Parathyroid adenoma (tissue), 2 donors: Measurements from ENCODE around the gene FAM117A.

ENCODE experiments used
- H2AFZ ChIP-seq: fragments of 300-600 bp; sonication (generic); one replicate; pipeline ENCODE4 v1.7.0; 2017; ENCODE audit warnings: antibody characterized with exemption, mild to moderate bottlenecking
- H3K27ac ChIP-seq: fragments of 300-600 bp; sonication (generic); one replicate; pipeline ENCODE4 v1.7.0; 2017
- H3K27me3 ChIP-seq: fragments of 300-600 bp; sonication (generic); one replicate; pipeline ENCODE4 v1.7.0; 2017; ENCODE audit warnings: low read length; ENCODE audit not compliant: control insufficient read depth, insufficient read depth
- H3K36me3 ChIP-seq: fragments of 300-600 bp; sonication (generic); one replicate; pipeline ENCODE4 v1.7.0; 2017; ENCODE audit warnings: low read length; ENCODE audit not compliant: control insufficient read depth, insufficient read depth
- H3K4me1 ChIP-seq: fragments of 300-600 bp; sonication (generic); one replicate; pipeline ENCODE4 v1.7.0; 2017; ENCODE audit warnings: control low read depth
- H3K4me2 ChIP-seq: fragments of 300-600 bp; sonication (generic); one replicate; pipeline ENCODE4 v1.7.0; 2017; ENCODE audit warnings: low read length
- H3K4me3 ChIP-seq: fragments of 300-600 bp; sonication (generic); one replicate; pipeline ENCODE4 v1.7.0; 2017; ENCODE audit warnings: low read depth, low read length
- H3K79me2 ChIP-seq: fragments of 300-600 bp; sonication (generic); one replicate; pipeline ENCODE4 v1.7.0; 2017; ENCODE audit warnings: control low read depth
- H3K9ac ChIP-seq: fragments of 300-600 bp; sonication (generic); one replicate; pipeline ENCODE4 v1.7.0; 2017; ENCODE audit warnings: mild to moderate bottlenecking
- H3K9me3 ChIP-seq: fragments of 300-600 bp; sonication (generic); one replicate; pipeline ENCODE4 v1.7.0; 2017; ENCODE audit warnings: low read length; ENCODE audit not compliant: control insufficient read depth
- TF ChIP-seq, protein P1 (sequence below): fragments of 300-600 bp; sonication (generic); IDR thresholded peaks from one replicate; pipeline ENCODE4 v1.7.0; 2017; ENCODE audit warnings: antibody characterized with exemption, mild to moderate bottlenecking
- donor health status: primary hyperparathyroidism.

Gene FAM117A

DNA sequence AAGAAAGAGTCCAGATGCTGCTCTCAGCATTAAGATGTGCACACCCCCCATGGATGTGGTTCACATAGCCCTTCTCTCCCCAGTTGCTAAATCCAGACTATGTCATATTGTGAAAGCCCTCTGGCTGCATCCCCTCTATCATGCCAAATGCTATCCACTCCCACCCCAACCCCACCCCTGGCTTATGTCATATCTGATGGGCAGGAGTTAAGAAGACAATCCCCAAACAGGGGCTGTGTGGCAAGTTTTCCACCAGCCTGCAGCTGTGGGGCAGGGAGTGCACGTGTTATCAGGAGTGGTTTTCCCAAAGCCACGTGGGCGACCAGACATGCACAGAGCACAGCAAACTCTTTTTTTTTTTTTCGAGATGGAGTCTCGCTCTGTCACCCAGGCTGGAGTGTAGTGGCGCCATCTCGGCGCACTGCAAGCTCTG lies 10.0 kb downstream of the FAM117A start:
- Histone ChIP-seq H3K36me3 (no peaks in the 10 kb centered on the region), H3K4me2 (no peak overlapping the region), H3K79me2 (peaks cover 60% of the 10 kb centered on the region), H3K27ac (no peak overlapping the region), H2AFZ (no peak overlapping the region), H3K27me3 (no peaks in the 10 kb centered on the region), H3K4me3 (no peak overlapping the region), H3K9ac (no peak overlapping the region), H3K4me1 (peaks cover 5% of the 10 kb centered on the region), H3K9me3 (no peaks in the 10 kb centered on the region)
- TF ChIP-seq, protein P1, sequence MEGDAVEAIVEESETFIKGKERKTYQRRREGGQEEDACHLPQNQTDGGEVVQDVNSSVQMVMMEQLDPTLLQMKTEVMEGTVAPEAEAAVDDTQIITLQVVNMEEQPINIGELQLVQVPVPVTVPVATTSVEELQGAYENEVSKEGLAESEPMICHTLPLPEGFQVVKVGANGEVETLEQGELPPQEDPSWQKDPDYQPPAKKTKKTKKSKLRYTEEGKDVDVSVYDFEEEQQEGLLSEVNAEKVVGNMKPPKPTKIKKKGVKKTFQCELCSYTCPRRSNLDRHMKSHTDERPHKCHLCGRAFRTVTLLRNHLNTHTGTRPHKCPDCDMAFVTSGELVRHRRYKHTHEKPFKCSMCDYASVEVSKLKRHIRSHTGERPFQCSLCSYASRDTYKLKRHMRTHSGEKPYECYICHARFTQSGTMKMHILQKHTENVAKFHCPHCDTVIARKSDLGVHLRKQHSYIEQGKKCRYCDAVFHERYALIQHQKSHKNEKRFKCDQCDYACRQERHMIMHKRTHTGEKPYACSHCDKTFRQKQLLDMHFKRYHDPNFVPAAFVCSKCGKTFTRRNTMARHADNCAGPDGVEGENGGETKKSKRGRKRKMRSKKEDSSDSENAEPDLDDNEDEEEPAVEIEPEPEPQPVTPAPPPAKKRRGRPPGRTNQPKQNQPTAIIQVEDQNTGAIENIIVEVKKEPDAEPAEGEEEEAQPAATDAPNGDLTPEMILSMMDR, result no peak

DNA sequence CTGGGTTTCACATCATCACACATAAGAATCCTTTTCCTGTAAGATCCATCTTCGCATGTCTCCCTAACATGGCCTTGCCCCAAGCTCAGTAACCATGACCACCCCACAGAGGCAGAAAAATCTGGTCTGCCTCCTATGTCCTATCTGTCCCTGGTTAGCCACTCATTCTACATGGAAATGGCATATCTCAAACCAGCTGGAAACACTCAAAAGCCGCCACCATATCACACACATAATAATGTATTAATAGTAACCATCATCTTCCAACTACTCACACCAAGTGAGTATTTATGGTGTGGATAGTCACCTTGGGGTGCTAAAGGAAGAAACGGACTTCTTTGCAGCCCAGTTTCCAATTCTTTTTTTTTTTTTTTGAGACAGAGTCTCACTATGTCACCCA lies 11.4 kb downstream of the FAM117A start:
- Histone ChIP-seq H3K9me3 (no peaks in the 10 kb centered on the region), H3K9ac (no peak overlapping the region), H3K27ac (no peak overlapping the region), H3K4me3 (no peak overlapping the region), H3K36me3 (no peaks in the 10 kb centered on the region), H3K4me2 (no peak overlapping the region), H2AFZ (no peak overlapping the region), H3K79me2 (peaks cover 48% of the 10 kb centered on the region), H3K4me1 (peaks cover 5% of the 10 kb centered on the region), H3K27me3 (no peaks in the 10 kb centered on the region)
- TF ChIP-seq, protein P1, result no peak

DNA sequence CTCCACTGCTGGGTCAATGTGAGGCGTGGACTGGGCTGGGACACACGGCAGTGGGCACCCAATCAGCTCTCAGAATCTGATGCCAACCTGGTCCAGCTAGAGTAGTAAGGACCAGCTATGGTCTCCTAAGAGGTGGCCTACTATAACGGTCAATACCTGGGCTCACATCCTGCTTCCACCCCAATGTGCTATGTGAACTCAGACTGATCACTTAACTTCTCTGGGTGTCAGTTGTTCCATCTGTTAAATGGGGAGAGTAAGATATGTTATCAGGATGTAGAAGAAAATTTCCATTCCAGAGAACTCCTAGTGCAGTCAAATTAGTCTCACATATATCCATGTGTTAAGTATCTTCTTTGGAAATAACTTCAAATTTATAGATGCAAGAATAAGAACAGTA lies 14.2 kb downstream of the FAM117A start:
- TF ChIP-seq, protein P1, result no peak
- Histone ChIP-seq H3K4me2 (no peak overlapping the region), H3K27me3 (no peaks in the 10 kb centered on the region), H3K9me3 (no peaks in the 10 kb centered on the region), H3K36me3 (no peaks in the 10 kb centered on the region), H3K79me2 (peaks cover 27% of the 10 kb centered on the region), H2AFZ (no peak overlapping the region), H3K4me3 (no peak overlapping the region), H3K27ac (no peak overlapping the region), H3K4me1 (peaks cover 5% of the 10 kb centered on the region), H3K9ac (no peak overlapping the region)

DNA sequence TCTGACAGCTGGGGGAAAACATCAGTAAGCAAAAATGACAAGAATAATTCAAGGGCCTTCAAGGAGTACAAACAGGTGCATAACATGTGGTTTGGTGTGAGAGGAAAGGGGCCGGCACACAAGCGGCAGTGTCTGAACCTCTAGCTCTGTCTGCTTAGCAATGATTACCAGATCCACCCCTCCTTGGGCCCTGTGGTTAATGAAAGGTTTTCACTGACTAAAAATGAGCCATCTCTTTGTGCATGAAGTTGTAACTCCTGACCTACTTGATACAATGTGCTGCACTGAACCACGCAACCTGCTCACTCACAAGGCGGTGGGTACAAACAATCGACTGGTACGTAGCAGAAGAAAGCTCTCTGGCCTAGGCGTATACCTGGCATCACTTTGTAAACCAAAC lies 15.1 kb downstream of the FAM117A start:
- no peaks in the 10 kb centered on the region for H3K9me3 ChIP-seq
- H3K27me3 ChIP-seq, result no peaks in the 10 kb centered on the region
- no peak overlapping the region for H3K27ac ChIP-seq
- peaks cover 21% of the 10 kb centered on the region for H3K79me2 ChIP-seq
- H3K9ac ChIP-seq, result no peak overlapping the region
- no peak overlapping the region for H3K4me2 ChIP-seq
- H3K4me3 ChIP-seq, result no peak overlapping the region
- TF ChIP-seq, protein P1, result no peak
- H2AFZ ChIP-seq, result no peak overlapping the region
- H3K36me3 ChIP-seq, result no peaks in the 10 kb centered on the region
- H3K4me1 ChIP-seq, result peaks cover 5% of the 10 kb centered on the region

DNA sequence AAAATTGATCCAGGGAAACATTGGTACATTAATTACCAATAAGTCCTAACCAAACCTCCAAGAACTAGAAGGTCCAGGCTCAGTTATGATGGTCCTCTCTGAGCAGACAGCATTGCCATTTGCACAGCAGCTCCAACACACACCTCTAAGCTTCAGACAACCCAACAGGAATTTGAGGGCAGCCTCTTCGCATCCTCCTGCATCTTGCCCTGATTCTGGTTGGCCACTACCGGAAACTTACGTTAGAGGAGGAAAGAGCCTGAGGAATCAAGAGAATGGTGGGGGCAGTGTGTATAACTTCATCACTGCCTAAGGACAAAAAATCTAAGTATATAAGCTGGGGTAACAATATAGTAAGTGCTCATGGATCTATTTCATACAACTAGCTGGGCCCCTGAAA lies 15.7 kb downstream of the FAM117A start:
- H3K36me3 ChIP-seq, result no peaks in the 10 kb centered on the region
- H3K79me2 ChIP-seq, result peaks cover 17% of the 10 kb centered on the region
- peaks cover 5% of the 10 kb centered on the region for H3K4me1 ChIP-seq
- no peaks in the 10 kb centered on the region for H3K27me3 ChIP-seq
- no peak overlapping the region for H3K27ac ChIP-seq
- no peak overlapping the region for H2AFZ ChIP-seq
- no peak overlapping the region for H3K4me3 ChIP-seq
- no peak overlapping the region for H3K4me2 ChIP-seq
- no peaks in the 10 kb centered on the region for H3K9me3 ChIP-seq
- no peak overlapping the region for H3K9ac ChIP-seq
- TF ChIP-seq, protein P1, result no peak
